ENCODE data around the gene AADACL4. TPM values are rescaled to one million over a fixed set of nuclear protein-coding genes. Genes with fewer than 3 reads are reported as not detected.

The AADACL4 gene
- total and polyA plus RNA-seq, 9 of the 15 experiments (the other 6 are each of a cell fraction or from before 2014, with no cell fraction given) = not detected

DNA sequence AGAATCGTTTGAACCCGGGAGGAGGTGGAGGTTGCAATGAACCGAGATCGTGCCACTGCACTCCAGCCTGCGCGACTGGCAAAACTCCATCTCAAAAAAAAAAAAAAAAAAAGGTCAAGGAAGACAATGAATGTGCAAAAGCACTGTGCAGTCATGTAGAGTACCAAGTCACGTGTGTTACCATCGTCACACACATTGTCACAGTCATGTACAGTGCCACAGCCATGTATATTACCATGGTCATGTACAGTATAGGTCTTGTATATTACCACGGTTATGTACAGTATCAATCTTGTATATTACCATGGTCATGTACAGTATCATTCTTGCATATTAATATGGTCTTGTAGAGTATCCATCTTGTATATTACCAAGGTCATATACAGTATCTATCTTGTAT, 38.9 kb upstream of the AADACL4 start:
- ChIA-PET POLR2A (interaction anchor here (0.5 to 2.6 kb wide), 9 partner anchors 10 to 816 kb away, joined by 3 to 24 read pairs (median 4); partner anchors contain the start of gene DHRS3), CTCF (ENCODE audit: low intra/inter-chr PET ratio) (no interaction called here)
- Histone ChIP-seq H3K4me1 (replicated peaks in 1 of 2; ENCODE audit: control insufficient read depth in 2 of 2, insufficient read depth in 2 of 2, low read length in 2 of 2) (peaks cover 38 to 43% of the 10 kb centered on the region in 2 experiments), H3K9me1 (ENCODE audit: control insufficient read depth, insufficient read depth, low read length) (peaks cover 18% of the 10 kb centered on the region), H3K27ac (ENCODE audit: extremely low read depth, low read depth, low read length) (peak overlapping the region; percentile 40; the same call in 1 of the 3 replicates), H3K36me3 (ENCODE audit: control insufficient read depth, insufficient read depth, low read length) (peaks cover 75% of the 10 kb centered on the region), H3K79me2 (ENCODE audit: control insufficient read depth, insufficient read depth, low read length) (peaks cover 81% of the 10 kb centered on the region), H4K20me1 (replicated peaks; ENCODE audit: control insufficient read depth, insufficient read depth, low read length) (peaks cover 37% of the 10 kb centered on the region), H3K9me3 (replicated peaks; ENCODE audit: control insufficient read depth, insufficient read depth, low read depth, low read length) (no peaks in the 10 kb centered on the region; the same call in 1 of the 2 replicates), H3K27me3 (ENCODE audit: control insufficient read depth in 2 of 2, insufficient read depth in 2 of 2, low read length in 2 of 2) (no peaks in the 10 kb centered on the region), H2AFZ (ENCODE audit: low read depth, low read length) (no peak overlapping the region), H3K9ac (ENCODE audit: insufficient read depth in 1 of 2, low read depth in 2 of 2, low read length in 2 of 2) (no peak overlapping the region), H3K4me3 (no peak overlapping the region), H3K4me2 (ENCODE audit: insufficient read depth, low read length) (0 out of 2 replicates have a peak overlapping the region, but pooled peaks have one; percentile 7)
- in situ Hi-C loops (cut with MboI) = loop anchor here (25.0 kb wide), 1 partner anchor 293 kb away; no protein-coding TSS in a partner anchor
- FAIRE-seq (no peak), ATAC-seq (no peak), DNase-seq (ENCODE audit: extremely low read depth in 1 of 4, low spot score in 3 of 4) (no peak)
- TF ChIP-seq FOXP1 (CRISPR knock-in tag; IDR thresholded peaks at IDR 0.05) (no peak), POLR2B (IDR thresholded peaks at IDR 0.05; ENCODE audit: low read depth, partially characterized antibody) (no peak), DMBX1 (CRISPR knock-in tag; IDR thresholded peaks at IDR 0.05; ENCODE audit: borderline replicate concordance) (0 out of 2 replicates have a peak, but pooled peaks have one; percentile 2), ETV6 (IDR thresholded peaks at IDR 0.05; ENCODE audit: borderline replicate concordance in 1 of 2, low read depth in 2 of 2, low read length in 1 of 2) (no peak), ETV6 (CRISPR knock-in tag; IDR thresholded peaks at IDR 0.05; ENCODE audit: borderline replicate concordance) (no peak), TRIM28 (IDR thresholded peaks at IDR 0.05) (no peak), LARP7 (IDR thresholded peaks at IDR 0.05) (0 out of 2 replicates have a peak, but pooled peaks have one; percentile 4), HDAC8 (tag; IDR thresholded peaks at IDR 0.05) (0 out of 2 replicates have a peak, but pooled peaks have one; percentile 9)
- TF ChIP-seq, protein P1, sequence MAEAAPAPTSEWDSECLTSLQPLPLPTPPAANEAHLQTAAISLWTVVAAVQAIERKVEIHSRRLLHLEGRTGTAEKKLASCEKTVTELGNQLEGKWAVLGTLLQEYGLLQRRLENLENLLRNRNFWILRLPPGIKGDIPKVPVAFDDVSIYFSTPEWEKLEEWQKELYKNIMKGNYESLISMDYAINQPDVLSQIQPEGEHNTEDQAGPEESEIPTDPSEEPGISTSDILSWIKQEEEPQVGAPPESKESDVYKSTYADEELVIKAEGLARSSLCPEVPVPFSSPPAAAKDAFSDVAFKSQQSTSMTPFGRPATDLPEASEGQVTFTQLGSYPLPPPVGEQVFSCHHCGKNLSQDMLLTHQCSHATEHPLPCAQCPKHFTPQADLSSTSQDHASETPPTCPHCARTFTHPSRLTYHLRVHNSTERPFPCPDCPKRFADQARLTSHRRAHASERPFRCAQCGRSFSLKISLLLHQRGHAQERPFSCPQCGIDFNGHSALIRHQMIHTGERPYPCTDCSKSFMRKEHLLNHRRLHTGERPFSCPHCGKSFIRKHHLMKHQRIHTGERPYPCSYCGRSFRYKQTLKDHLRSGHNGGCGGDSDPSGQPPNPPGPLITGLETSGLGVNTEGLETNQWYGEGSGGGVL (CRISPR knock-in tag; IDR thresholded peaks at IDR 0.05) = 0 out of 2 replicates have a peak, but pooled peaks have one; percentile 28
- TF ChIP-seq, protein P2, sequence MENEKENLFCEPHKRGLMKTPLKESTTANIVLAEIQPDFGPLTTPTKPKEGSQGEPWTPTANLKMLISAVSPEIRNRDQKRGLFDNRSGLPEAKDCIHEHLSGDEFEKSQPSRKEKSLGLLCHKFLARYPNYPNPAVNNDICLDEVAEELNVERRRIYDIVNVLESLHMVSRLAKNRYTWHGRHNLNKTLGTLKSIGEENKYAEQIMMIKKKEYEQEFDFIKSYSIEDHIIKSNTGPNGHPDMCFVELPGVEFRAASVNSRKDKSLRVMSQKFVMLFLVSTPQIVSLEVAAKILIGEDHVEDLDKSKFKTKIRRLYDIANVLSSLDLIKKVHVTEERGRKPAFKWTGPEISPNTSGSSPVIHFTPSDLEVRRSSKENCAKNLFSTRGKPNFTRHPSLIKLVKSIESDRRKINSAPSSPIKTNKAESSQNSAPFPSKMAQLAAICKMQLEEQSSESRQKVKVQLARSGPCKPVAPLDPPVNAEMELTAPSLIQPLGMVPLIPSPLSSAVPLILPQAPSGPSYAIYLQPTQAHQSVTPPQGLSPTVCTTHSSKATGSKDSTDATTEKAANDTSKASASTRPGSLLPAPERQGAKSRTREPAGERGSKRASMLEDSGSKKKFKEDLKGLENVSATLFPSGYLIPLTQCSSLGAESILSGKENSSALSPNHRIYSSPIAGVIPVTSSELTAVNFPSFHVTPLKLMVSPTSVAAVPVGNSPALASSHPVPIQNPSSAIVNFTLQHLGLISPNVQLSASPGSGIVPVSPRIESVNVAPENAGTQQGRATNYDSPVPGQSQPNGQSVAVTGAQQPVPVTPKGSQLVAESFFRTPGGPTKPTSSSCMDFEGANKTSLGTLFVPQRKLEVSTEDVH (IDR thresholded peaks at IDR 0.05; ENCODE audit: low read depth, partially characterized antibody) = no peak
- no TSS peak for BruUV-seq (replicated peaks)
- intact Hi-C loops (cut with micrococcal nuclease) = loop anchor here (2.0 to 5.0 kb wide), 3 partner anchors 78 to 198 kb away; no protein-coding TSS in a partner anchor
- WGBS (ENCODE audit: insufficient coverage, low coverage, missing lambda C conversion rate) = 70% methylated on average over 9 of the region's 9 CpGs

All from K562 (cell line).